ENCODE measurements around the gene WASHC4.
A peak's percentile ranks its signal among the peaks of the same experiment; 100 is the strongest.

The WASHC4 gene

GRCh38 chr12:105107494-105108371 lies at the start of gene WASHC4:
Gene WASHC4, plus strand, starts transcription at chr12:105107731. Its CDS starts 70 bp downstream, at chr12:105107801.
- DNase-seq (ENCODE audit: low read depth): peak; percentile 91

- DNase-seq (ENCODE audit: low read depth): no peak
Measured at GRCh38 chr12:105060715-105061378, 46.7 kb upstream of the WASHC4 start.

GRCh38 chr12:105064564-105065178 lies 42.9 kb upstream of the WASHC4 start:
- no peak for DNase-seq (ENCODE audit: low read depth)

GRCh38 chr12:105067511-105068031 lies 40.0 kb upstream of the WASHC4 start:
- DNase-seq (ENCODE audit: low read depth): peak; percentile 83

- DNase-seq (ENCODE audit: low read depth): no peak
Measured at GRCh38 chr12:105069936-105070702, 37.4 kb upstream of the WASHC4 start.

DNA sequence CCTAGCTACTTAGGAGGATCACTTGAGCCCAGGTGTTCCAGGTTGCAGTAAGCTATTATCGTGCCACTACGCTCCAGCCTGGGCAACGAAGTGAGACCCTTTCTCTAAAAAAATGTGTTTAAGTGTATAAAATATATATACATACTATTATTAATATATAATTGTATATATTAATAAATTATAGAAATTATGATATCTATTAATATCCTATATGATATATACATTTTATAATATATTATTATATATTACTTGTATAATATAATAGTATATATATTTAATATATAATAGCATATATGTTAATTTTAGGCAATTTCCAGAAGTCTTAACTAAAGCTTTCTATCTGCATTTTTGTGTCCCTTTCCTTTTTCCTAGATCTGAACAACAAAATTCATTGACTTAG lies 35.5 kb upstream of the WASHC4 start:
- no peak for DNase-seq (ENCODE audit: low read depth)

GRCh38 chr12:105072888-105073488 lies 34.5 kb upstream of the WASHC4 start:
- DNase-seq (ENCODE audit: low read depth): no peak

- DNase-seq (ENCODE audit: low read depth): peak; percentile 81
Measured at GRCh38 chr12:105076098-105076497, 31.4 kb upstream of the WASHC4 start.

GRCh38 chr12:105076913-105077312 lies 30.6 kb upstream of the WASHC4 start:
- no peak for DNase-seq (ENCODE audit: low read depth)

GRCh38 chr12:105077435-105077834 lies 30.1 kb upstream of the WASHC4 start:
- no peak for DNase-seq (ENCODE audit: low read depth)

DNA sequence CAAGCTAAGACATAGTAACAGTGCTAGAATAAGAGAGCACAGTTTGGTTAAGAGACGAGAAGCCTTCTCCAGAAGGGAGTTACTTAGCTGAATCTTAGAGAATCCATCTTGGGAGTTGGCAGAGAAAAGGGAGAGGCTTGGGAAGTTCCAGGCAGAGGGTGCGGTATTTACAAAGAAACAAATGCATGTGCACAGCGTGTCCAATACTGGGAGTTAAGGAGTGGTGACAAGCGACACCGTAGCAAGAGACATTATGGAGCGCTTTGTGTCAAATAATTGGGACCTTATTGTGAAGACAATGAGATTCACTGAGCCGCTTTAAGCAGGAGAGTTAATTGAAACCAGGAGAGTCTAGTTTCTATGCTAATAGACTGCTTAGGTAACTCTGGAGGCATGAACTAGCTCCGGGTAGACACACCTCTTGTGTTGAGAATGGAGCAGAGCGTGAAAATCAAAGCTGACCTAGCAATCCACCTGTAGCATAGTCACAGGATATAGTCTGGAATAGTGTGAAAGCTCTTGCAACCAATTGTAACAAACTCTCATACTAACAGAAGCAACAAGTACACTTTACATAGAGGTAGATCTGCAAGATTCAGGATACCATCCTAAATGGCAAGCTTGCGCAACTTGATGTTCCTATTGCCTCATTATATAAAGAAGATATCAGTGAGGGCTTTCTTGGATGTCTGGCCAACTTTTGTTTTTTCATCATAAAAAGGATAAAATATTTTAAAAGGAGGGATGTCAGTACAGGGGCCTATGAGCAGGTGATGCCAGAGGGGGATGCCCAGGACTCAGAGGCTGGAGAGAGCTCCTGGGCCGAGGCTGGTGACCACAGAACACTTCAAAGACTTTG lies 28.6 kb upstream of the WASHC4 start:
- DNase-seq (ENCODE audit: low read depth): no peak

DNA sequence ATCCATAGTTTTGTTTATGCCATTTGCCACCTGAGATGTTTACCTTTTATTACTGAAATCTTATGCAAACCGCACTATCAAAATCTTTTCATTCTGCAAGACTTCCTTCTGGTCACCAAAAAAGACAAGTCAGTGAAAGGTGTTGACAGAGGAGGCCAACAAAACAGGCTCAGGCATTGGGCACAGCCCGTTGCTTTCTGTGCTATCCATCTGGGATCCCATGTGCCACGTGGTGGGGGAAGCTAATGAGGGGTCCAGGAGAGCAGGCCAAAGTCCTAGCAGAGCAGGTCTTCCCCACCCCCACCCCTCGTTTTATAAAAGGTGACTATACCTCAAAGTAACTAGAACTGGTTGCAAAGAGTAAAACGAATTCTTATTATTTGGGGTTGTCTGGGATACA lies 24.5 kb upstream of the WASHC4 start:
- DNase-seq (ENCODE audit: low read depth): no peak

DNA sequence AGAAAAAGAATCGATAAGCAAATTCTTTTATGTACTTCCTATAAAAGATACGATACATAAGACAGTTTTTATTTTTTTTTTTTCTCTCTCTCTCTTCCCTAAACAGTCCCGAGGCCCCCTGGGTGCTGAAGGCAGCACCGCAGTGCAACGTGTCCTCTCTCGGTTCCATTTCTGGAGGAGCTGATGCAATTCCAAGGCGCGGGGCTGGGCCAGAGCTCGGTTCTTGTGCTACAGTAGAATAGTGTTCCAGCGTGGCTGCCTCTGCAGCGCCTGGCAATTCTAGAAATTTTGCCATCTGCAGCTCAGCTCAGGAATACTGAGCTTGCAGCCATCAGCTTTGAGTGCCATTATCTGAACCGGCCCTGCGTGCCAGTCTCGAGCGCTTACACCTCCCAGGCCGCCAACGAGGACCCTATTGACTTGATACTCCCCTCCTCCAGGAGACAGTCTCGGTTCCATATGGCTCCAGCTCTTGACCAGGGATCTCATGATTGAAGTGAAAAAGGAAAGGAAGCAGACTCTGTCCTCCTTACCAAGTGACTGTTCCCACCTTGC lies 23.9 kb upstream of the WASHC4 start:
- DNase-seq (ENCODE audit: low read depth): peak; percentile 80

DNA sequence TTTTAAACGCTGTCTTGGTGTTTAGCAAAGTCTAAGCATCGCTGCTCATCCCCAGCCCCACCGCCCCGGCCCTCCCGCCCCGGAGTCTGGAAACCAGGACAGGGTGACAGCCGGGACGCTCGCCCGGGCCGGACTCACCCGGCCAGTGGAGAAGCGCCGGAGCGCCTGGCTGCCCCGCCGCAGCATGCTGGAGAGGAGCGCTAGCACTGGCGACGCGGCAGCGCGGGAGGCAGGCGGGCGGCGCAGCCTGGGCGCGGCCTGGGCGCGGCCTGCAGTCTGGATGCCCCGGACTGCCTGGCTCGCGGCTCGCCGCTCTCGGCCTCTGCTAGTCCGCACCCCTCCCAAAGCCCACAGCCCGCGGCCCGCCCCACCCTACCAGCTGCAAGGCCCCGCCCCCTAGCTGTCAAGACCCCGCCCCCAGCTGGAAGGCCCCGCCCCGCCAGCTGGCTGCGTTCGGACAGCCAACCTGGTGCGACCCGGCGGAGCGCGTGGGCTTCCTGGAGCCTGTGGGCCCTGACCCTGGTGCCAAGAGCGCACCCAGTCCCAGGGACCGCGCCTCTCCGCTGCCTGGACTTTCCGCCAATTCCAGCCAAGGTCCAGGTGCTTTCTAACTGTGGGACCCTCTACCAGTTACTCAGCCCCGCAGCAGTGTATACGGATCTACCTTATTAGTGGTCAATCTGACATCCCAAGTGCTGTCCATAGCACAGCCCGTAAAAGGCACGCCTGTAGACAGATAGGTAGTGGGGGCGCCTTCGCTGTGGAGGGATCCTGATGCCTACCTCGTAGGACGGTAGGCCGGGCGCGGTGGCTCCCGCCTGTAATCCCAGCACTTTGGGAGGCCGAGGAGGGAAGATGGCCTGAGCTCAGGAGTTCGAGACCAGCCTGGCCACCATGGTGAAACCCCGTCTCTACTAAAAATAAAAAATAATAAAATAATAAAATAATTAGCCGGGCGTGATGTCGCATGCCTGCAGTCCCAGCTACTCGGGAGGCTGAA lies 23.0 kb upstream of the WASHC4 start, which contains the start of gene ALDH1L2:
Gene ALDH1L2 (minus strand): TSS at position 208 of the 1,000 bp plus-strand sequence. CDS start 22 bp downstream, at position 186.
- DNase-seq (ENCODE audit: low read depth): peak; percentile 92

DNA sequence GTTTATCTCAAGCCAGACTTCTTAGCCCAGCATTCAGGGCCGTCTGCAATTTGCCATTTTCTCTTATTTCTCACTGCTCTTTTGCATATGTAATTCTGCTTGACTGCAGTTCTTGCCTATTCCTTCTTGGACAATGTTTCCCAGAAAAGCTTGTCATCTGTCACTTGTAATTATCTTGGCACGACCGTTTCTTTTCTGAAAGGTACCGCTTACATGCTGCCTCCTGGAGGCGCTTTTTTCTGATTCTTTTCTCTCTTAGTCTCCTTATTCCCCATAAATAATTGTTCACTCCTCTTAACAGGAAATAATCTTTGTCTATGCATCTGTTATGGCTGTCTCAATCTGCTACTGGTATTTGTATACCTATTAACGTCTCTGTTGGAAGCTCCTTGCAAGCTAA lies 22.0 kb upstream of the WASHC4 start:
- no peak for DNase-seq (ENCODE audit: low read depth)

GRCh38 chr12:105089817-105090216 lies 17.7 kb upstream of the WASHC4 start:
- no peak for DNase-seq (ENCODE audit: low read depth)

DNA sequence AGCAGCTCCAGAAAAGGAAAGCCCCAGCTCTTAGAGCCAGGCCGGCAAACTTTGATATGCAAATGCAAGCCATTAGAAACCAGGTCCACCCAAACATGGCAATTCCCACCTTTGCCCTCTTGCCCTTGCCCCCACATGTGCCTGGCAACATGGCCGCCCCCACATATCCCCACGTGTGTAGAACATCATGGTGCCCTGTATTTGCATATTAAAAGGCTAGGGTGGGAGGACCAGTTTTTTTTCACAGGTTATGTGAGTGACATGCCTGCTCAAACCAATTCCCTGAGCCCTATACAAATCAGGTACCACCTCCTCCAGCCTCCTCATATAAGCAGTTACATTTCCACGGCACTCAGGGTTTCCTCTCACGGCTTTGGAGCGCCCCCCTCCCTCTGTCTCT lies 17.2 kb upstream of the WASHC4 start:
- no peak for DNase-seq (ENCODE audit: low read depth)

- no peak for DNase-seq (ENCODE audit: low read depth)
Measured at GRCh38 chr12:105091476-105092206, 15.9 kb upstream of the WASHC4 start.

Data from iris pigment epithelial cell (primary cell).